Ecto neural progenitor cell (in vitro differentiated cells): ENCODE data around the gene SOCS4.

ENCODE experiments used
- DNase-seq: peaks from one replicate; pipeline ENCODE4 v3.0.0-alpha.2; 2018; ENCODE audit warnings: low spot score

SOCS4 gene

DNA sequence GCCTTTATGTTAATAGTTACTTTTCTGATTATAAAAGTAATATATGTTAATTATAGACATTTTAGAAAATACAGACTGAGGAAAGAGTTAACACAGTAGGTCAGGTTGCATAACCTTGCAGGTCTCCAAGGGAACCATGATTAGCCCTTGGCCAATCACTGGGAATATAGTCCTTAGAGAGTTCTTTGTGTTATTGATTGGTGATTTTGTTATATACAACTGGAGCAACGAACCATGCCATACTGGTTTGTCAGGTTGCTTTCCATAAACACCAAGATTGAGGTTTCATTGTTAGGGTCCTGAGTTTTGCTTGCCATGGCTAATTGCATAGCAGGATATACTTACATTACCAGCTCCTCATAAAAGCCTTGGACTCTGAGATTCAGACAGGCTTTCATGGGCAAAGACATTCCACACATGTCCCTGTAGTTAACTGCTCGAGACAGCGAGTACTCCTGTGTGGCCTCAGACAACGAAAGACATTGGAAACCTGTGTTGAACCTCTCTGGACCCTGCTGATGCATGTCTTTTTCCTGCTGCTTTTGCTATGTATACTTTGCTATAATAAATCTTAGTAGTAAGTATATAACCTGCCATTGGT, 58.1 kb downstream of the SOCS4 start:
- DNase-seq = no peak

DNA sequence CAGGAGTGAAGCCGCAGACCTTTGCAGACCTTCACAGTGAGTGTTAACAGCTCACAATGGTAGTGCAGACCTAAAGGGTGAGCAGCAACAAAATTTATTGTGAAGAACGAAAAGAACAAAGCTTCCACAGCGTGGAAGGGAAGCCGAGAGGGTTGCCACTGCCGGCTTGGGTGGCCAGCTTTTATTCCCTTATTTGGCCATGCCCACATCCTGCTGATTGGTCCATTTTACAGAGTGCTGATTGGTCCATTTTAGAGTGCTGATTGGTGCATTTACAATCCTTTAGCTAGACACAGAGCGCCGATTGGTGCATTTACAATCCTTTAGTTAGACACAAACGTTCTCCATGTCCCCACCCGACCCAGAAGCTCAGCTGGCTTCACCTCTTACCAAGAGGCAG, 59.9 kb downstream of the SOCS4 start:
- DNase-seq = no peak

DNA sequence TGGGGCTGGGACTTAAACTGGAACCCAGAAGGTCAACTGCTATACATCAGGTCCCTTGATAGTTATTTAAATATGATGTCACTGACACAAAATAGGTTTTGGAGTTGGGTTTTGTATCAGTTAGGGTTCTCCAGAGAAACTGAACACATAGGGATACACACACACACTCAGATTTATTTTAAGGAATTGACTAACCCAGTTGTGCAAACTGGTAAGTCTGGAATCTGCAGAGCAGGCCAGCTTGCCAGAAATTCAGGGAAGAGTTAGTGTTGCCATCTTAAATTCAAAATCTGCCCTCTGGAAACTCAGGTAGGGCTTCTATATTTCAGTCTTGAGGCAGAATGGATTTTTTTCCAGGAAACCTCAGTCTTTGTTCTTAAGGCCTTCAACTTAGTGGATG, 61.3 kb downstream of the SOCS4 start:
- DNase-seq = no peak

DNA sequence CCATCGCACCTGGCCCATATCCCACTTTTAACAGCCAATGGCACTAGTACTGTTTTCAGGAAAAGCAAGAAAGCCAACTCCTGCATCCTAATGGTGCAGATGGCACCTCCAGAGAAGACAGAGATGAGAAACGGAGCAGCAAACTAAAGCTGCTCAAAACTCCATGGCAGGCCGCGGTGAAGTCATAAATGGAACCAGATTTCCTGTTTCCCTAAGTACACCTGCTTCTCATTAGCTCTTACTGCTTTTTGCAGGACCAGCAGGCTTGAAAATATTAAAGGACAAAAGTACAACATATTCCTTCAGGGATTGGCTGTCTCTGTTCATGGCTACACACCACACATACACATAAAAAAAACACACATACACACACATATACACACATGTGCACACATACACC, 65.3 kb downstream of the SOCS4 start:
- DNase-seq = no peak

DNA sequence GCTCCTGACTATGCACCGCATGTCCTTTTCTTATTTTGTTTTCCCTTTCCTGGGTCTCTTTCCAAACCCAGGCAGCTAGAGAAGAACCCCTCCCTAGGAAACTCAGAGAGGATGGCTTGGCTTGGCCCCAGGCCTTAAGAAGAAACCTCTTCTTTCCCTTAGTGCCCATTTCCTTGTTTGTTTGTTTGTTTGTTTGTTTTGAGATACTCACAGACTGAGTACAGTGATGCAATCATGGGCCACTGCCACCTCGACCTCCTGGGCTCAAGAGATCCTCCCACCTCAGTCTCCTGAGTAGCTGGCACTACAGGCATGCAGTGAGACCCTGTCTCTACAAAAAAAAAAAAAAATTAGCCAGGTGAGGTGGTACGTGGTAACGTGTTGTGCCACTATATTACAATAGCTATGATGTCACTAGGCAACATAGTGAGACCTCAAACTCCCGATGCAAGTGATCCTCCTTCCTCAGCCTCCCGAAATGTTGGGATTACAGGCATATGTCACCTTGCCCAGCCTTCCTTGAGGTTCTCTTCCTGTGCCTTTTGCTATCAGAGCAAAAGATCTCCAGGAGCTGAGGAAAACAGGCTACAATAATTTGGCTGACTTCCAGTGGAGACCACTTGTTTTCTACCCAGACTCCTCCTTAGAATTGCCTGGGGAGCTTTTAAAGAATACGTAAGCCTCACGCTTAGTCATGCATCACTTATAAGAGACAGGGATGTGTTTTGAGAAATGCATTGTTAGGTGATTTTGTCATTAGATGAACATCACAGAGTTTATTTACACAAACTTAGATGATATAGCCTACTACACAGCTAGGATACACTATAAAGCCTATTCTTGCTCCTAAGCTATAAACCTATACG, 67.5 kb downstream of the SOCS4 start:
- no peak for DNase-seq

DNA sequence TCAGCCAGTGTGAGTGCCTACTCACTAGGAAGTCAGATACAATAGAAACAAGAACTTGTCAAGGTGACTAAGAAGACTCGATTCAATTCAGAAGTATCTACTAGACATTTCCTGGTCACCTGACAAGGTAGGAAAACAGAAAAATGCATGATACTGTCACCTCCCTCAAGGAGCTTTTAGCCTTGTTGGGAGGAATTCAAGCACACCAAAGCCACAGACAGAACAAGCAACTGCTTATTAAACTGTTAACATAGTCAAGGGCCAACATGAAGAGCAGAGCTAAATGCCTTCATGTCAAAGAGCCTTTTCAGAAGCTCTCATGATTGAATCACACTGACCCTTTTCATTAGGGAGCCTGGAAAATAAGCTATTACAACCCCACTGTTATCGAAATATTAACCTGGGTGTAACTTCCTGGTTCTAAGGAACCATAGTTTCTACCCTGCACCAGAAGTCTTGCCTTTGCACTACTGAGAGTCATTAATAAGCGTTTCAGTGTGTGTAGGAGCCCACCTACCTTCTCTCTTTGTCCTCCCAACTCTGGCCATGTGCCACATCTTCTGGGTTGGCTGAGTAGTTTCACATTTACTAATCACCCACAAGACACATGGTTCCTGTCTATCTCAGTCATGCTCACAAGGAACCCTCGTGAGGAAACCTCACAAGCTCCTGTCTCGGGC, 71.0 kb downstream of the SOCS4 start:
- DNase-seq = no peak

DNA sequence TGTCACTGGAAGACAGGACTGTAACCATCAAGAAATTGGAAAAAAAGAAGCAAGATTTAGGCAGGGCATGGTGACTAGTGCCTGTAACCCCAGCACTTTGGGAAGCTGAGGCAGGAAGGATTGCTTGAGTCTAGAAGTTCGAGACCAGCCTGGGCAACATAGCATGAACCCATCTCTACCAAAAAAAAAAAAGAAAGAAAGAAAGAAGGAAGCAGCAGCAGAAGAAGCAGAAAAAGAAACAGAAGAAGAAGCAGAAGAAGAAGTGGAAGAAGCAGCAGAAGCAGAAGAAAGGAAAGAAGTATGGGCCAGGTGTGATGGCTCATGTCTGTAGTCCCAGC, 71.5 kb downstream of the SOCS4 start:
- DNase-seq = no peak
